DOHH2 (cell line): Measurements from ENCODE around the gene CDK5RAP2.
"Not testable (repeated sequence)": the region's sequence is repeated elsewhere in the genome, so short reads cannot be mapped to it uniquely, and the experiment has no call there.

Experiments
- EZH2phosphoT487 ChIP-seq: fragments of 200-600 bp; sonication (generic); IDR thresholded peaks from 2 replicates; pipeline ENCODE4 v1.6.1; 2017; ENCODE audit warnings: borderline replicate concordance, mild to moderate bottlenecking, antibody characterized with exemption, low read length, moderate library complexity, mixed read lengths
- TF ChIP-seq, protein P1 (sequence below): fragments of 200-600 bp; sonication (generic); IDR thresholded peaks from one replicate; pipeline ENCODE4 v1.5.1; 2014; ENCODE audit warnings: antibody characterized with exemption, mild to moderate bottlenecking, low read depth, low read length; ENCODE audit not compliant: poor library complexity, severe bottlenecking

DNA sequence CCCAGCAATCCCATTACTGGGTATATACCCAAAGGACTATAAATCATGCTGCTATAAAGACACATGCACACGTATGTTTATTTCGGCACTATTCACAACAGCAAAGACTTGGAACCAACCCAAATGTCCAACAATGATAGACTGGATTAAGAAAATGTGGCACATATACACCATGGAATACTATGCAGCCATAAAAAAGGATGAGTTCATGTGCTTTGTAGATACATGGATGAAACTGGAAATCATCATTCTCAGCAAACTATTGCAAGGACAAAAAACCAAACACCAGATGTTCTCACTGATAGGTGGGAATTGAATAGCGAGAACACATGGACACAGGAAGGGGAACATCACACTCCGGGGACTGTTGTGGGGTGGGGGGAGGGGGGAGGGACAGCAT lies 64.0 kb downstream of the CDK5RAP2 start:
- TF ChIP-seq, protein P1, sequence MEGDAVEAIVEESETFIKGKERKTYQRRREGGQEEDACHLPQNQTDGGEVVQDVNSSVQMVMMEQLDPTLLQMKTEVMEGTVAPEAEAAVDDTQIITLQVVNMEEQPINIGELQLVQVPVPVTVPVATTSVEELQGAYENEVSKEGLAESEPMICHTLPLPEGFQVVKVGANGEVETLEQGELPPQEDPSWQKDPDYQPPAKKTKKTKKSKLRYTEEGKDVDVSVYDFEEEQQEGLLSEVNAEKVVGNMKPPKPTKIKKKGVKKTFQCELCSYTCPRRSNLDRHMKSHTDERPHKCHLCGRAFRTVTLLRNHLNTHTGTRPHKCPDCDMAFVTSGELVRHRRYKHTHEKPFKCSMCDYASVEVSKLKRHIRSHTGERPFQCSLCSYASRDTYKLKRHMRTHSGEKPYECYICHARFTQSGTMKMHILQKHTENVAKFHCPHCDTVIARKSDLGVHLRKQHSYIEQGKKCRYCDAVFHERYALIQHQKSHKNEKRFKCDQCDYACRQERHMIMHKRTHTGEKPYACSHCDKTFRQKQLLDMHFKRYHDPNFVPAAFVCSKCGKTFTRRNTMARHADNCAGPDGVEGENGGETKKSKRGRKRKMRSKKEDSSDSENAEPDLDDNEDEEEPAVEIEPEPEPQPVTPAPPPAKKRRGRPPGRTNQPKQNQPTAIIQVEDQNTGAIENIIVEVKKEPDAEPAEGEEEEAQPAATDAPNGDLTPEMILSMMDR, result not testable (repeated sequence)
- TF ChIP-seq EZH2phosphoT487, result not testable (repeated sequence)
